Measurements from ENCODE around the gene SMOC1.

Gene SMOC1

DNA sequence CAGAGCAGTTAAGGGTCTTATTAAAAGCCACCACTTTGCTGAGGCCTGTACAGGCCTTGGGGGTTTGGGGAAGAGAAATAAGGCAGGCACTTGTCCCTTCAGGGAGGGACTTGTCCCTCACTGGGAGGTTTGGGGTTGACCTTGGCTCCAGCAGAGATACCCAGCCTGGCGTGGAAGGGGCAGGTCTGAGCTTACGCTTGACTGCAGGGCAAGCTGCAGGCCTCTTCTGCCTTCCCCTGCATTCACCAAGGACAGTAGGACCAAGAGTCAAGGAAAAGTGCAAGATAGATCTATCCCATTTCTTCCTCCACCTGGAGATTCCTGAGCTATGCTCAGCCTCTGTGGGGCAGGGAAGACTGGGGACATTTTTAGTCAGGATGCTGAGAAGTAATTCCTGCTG is 154.3 kb downstream of the SMOC1 start:
- no peak overlapping the region for H3K4me3 ChIP-seq (ENCODE audit: low read depth, low read length)
- TF ChIP-seq, protein P1, sequence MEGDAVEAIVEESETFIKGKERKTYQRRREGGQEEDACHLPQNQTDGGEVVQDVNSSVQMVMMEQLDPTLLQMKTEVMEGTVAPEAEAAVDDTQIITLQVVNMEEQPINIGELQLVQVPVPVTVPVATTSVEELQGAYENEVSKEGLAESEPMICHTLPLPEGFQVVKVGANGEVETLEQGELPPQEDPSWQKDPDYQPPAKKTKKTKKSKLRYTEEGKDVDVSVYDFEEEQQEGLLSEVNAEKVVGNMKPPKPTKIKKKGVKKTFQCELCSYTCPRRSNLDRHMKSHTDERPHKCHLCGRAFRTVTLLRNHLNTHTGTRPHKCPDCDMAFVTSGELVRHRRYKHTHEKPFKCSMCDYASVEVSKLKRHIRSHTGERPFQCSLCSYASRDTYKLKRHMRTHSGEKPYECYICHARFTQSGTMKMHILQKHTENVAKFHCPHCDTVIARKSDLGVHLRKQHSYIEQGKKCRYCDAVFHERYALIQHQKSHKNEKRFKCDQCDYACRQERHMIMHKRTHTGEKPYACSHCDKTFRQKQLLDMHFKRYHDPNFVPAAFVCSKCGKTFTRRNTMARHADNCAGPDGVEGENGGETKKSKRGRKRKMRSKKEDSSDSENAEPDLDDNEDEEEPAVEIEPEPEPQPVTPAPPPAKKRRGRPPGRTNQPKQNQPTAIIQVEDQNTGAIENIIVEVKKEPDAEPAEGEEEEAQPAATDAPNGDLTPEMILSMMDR (IDR thresholded peaks at IDR 0.05; ENCODE audit: insufficient read depth, low read depth, low read length, missing control alignments) = no peak
- DNase-seq (ENCODE audit: low read depth) = no peak

DNA sequence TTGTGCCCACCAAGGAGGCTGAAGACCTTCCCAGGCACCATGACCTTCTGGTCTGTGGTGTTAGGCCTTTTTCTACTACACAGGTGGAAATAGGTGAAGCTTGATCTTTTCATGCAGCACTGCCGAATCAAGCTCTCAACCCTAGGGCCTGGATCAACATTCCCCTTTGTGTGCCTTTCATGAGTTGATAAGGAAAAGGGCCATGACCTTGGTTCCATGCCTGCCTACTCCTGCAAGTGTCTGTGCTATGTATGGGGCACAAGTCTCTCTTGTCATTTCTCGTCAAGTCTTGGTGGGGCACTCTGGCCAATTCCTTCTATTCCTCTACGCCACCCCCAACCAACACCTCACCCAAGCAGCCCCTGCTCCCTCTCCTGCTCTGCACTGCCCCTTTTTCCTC is 155.0 kb downstream of the SMOC1 start:
- no peak for DNase-seq (ENCODE audit: low read depth)
- TF ChIP-seq, protein P1 (IDR thresholded peaks at IDR 0.05; ENCODE audit: insufficient read depth, low read depth, low read length, missing control alignments) = no peak
- no peak overlapping the region for H3K4me3 ChIP-seq (ENCODE audit: low read depth, low read length)

DNA sequence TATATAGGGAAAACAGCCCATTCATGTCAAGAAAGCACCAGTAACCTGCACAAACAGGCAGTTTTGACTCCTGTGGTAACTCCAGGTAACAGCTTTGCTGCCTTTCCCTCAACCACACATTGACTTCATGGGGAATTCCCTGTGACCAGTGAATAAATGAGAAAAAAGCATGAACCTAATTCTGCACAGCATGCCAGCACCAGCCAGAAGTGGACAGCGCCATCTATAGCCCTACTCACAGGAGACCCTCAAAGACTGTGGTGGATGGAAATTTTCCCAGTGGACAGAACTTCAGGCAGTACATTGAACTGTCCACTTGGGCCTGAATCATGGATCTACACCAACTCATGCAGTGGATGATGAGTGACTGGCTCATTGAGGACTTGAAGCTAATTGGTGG is 157.4 kb downstream of the SMOC1 start:
- H3K4me3 ChIP-seq (ENCODE audit: low read depth, low read length) = no peak overlapping the region
- TF ChIP-seq, protein P1 (IDR thresholded peaks at IDR 0.05; ENCODE audit: insufficient read depth, low read depth, low read length, missing control alignments) = no peak
- no peak for DNase-seq (ENCODE audit: low read depth)

DNA sequence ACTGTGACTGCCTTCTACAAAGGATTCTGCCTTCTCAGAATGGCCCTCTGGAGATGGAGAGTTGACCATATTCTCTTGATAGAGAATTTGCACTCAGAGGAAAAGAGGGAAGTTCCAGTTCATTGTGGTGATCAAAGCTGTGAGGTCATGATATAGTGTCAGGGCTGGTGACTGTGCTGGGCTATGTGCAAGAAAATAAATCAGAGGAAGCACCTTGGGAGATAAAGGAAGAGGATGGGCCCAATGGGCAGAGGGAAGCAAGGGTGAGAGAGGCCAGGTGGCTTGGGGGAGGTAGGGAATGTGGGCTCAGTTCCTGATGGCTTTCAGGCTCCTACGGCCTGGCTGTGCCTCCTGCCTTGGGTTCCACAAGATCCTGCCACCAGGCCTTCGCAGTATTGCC is 163.8 kb downstream of the SMOC1 start:
- no peak for DNase-seq (ENCODE audit: low read depth)
- H3K4me3 ChIP-seq (ENCODE audit: low read depth, low read length) = no peak overlapping the region
- TF ChIP-seq, protein P1 (IDR thresholded peaks at IDR 0.05; ENCODE audit: insufficient read depth, low read depth, low read length, missing control alignments) = no peak

DNA sequence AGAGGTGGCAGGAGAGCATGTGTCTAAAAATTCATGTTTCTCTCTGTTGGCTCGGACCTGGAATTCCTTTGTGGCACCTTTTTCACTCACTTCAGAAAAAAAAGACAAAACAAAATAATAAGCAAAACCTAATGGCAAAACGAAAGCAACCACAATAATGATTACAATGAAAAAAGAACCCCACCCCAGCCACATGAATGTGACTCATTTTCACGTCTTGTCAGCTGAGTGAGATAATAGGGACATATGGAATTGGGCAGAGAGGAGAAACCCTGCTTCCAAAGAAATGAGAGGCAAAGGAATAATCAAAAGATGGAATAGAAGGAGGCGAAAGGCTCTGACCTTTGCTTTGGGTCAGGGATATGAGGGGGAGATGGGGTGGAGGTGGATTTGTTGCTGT is 166.1 kb downstream of the SMOC1 start:
- DNase-seq (ENCODE audit: low read depth) = no peak
- H3K4me3 ChIP-seq (ENCODE audit: low read depth, low read length) = no peak overlapping the region
- TF ChIP-seq, protein P1 (IDR thresholded peaks at IDR 0.05; ENCODE audit: insufficient read depth, low read depth, low read length, missing control alignments) = no peak

DNA sequence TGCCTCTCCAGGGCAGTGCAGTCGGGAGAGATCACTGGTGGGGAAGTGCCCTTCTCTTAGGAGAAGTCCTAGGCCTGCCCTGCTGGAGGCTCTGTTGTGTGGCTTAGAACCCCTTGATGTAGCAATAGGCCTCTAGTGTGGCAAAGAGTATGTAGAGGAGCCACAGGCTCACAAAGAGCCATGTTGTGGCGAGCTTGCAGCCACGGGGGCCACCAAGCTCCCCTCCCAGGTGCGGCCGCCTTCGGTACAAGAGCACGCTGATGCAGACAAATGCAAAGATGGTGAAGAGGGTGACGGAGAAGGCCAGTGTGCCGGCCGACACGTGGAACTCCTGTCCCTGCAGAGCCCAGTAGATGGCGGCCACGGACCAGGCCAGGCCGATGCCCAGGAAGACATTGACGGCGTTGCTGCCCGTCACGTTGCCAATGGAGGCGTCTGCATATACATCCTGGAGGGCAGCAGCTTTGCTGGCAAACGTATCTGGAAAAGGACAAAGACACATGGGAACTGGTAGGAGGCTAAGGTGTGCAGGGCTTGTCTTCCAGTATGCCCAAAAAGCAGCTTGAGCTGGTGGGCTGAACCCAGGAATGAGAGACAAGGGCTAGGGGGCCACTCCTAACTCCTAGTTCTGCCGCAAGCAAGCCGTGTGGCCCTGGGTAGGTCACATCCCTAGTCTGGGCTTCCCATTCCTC is 166.8 kb downstream of the SMOC1 start:
- DNase-seq (ENCODE audit: low read depth) = peak; percentile 60
- TF ChIP-seq, protein P1 (IDR thresholded peaks at IDR 0.05; ENCODE audit: insufficient read depth, low read depth, low read length, missing control alignments) = peak; percentile 58
- H3K4me3 ChIP-seq (ENCODE audit: low read depth, low read length) = no peak overlapping the region

Data from GM12865 (cell line).